PFSK-1 (cell line): ENCODE results near the gene SRP54.

ENCODE experiments used
- POLR2AphosphoS5 ChIP-seq: IDR thresholded peaks from 2 replicates; pipeline ENCODE4 v1.6.1; 2012; ENCODE audit warnings: low read depth, mild to moderate bottlenecking, control low read depth, low read length, moderate library complexity
- SIN3A ChIP-seq: IDR thresholded peaks from 2 replicates; pipeline ENCODE4 v1.6.1; 2012; ENCODE audit warnings: mild to moderate bottlenecking, low read length, moderate library complexity, borderline replicate concordance; ENCODE audit not compliant: insufficient read depth
- TAF1 ChIP-seq: IDR thresholded peaks from 2 replicates; pipeline ENCODE4 v1.6.1; 2012; ENCODE audit warnings: low read length, control low read depth, borderline replicate concordance; ENCODE audit not compliant: insufficient read depth
- TF ChIP-seq, protein P1 (sequence below), 2 experiments: IDR thresholded peaks; 2 replicates each; pipeline versions ENCODE4 v1.6.1 to v1.8.0; 2011 to 2012; ENCODE audit warnings: low read depth in 2 of 2, low read length in 2 of 2, control low read depth in 1 of 2, inconsistent platforms in 1 of 2, mild to moderate bottlenecking in 1 of 2, moderate library complexity in 1 of 2; ENCODE audit not compliant: insufficient read depth in 1 of 2

- TF ChIP-seq SIN3A (no peak), POLR2AphosphoS5 (no peak), TAF1 (no peak)
- TF ChIP-seq, protein P1, sequence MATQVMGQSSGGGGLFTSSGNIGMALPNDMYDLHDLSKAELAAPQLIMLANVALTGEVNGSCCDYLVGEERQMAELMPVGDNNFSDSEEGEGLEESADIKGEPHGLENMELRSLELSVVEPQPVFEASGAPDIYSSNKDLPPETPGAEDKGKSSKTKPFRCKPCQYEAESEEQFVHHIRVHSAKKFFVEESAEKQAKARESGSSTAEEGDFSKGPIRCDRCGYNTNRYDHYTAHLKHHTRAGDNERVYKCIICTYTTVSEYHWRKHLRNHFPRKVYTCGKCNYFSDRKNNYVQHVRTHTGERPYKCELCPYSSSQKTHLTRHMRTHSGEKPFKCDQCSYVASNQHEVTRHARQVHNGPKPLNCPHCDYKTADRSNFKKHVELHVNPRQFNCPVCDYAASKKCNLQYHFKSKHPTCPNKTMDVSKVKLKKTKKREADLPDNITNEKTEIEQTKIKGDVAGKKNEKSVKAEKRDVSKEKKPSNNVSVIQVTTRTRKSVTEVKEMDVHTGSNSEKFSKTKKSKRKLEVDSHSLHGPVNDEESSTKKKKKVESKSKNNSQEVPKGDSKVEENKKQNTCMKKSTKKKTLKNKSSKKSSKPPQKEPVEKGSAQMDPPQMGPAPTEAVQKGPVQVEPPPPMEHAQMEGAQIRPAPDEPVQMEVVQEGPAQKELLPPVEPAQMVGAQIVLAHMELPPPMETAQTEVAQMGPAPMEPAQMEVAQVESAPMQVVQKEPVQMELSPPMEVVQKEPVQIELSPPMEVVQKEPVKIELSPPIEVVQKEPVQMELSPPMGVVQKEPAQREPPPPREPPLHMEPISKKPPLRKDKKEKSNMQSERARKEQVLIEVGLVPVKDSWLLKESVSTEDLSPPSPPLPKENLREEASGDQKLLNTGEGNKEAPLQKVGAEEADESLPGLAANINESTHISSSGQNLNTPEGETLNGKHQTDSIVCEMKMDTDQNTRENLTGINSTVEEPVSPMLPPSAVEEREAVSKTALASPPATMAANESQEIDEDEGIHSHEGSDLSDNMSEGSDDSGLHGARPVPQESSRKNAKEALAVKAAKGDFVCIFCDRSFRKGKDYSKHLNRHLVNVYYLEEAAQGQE (IDR thresholded peaks at IDR 0.05; ENCODE audit: insufficient read depth in 1 of 2, low read depth in 2 of 2, low read length in 2 of 2) = no peak
These were observed 25.9 kb upstream of the SRP54 start for GRCh38 chr14:34956931-34957330.
